A172 (cell line): ENCODE measurements around the gene PRRC2B. TPM values are rescaled to one million over a fixed set of nuclear protein-coding genes. Genes with fewer than 3 reads are reported as not detected.

ENCODE experiments used
- DNase-seq: peaks from one replicate; pipeline ENCODE4 v3.0.0-alpha.2; 2015; ENCODE audit warnings: low spot score
- total RNA-seq: library from RNA; depleted of rRNA; stranded (reverse); fragments of >200 nt; shearing (Covaris generic); gene quantifications from 2 replicates; pipeline ENCODE4 v1.2.3, GENCODE V29; 2014

Gene PRRC2B
- total RNA-seq, 1 experiment from 2014 or later = 49.1 TPM

- no peak for DNase-seq
Observed at GRCh38 chr9:131407717-131408195, 13.9 kb downstream of the PRRC2B start.

- no peak for DNase-seq
Observed at GRCh38 chr9:131409458-131409992, 15.6 kb downstream of the PRRC2B start.

DNA sequence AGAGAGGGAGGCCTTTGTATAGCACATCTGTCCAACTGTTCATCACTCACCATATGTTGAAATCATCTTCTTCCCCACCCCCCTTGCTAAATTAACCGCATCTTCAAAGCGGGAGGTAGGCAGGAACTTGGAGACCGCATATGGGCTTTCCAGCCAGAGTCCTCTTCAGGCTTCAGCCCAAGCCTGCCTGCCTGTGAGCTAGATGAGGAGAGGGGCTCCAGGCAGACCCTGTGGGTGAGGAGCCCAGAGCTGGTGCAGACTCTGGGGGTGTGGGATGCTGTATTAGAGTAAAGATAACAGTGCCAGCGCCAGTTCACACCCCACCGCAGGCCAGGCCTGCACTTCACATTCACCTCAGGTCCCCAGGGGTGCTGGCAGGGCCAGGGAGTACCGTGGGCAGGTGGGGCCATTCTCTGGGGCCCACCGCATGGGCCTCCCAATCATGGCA lies 16.2 kb downstream of the PRRC2B start:
- no peak for DNase-seq

DNA sequence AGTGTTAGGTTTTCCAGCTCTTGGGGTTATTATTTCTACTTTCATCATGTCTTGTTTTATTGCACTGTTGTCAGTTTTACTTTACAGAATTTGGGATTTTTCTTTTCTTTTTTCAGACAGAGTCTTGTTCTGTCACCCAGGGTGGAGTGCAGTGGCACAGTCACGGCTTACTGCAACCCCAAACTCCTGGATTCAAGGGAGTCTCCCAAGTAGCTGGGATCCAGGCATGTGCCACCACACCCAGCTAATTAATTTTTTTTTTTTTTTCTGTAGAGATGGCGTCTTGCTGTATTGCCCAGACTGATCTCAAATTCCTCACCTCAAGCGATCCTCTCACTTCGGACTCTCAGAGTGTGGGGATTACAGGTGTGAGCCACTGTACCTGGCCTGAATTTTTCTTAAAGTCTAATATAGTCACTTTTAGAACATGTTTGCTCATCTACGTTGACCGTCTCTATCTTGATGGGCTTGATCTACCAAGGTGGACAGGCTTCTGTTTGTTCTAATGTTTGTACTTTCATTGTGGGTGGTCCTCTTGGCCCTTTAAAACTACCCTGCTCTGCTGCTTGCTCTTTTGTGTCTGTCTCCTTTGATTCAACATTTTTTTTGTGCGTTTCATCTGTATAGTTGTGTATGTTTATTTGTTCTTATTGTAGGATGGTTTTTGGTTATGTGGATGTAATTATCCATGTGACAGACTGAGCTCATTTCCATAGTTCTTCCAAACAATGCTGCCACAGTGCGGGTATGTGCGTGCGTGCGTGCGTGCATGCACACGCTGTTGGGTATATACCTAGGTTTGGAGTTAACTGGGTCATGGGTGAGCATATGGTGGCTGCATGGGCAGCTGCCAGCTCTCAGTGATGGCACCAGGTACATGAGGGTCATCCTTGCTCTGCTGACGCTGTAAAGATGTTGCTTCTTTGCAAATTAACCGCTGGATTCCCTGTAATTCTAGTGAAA lies 18.1 kb downstream of the PRRC2B start:
- DNase-seq = no peak

GRCh38 chr9:131416509-131416908 lies 22.6 kb downstream of the PRRC2B start:
- DNase-seq = no peak

DNA sequence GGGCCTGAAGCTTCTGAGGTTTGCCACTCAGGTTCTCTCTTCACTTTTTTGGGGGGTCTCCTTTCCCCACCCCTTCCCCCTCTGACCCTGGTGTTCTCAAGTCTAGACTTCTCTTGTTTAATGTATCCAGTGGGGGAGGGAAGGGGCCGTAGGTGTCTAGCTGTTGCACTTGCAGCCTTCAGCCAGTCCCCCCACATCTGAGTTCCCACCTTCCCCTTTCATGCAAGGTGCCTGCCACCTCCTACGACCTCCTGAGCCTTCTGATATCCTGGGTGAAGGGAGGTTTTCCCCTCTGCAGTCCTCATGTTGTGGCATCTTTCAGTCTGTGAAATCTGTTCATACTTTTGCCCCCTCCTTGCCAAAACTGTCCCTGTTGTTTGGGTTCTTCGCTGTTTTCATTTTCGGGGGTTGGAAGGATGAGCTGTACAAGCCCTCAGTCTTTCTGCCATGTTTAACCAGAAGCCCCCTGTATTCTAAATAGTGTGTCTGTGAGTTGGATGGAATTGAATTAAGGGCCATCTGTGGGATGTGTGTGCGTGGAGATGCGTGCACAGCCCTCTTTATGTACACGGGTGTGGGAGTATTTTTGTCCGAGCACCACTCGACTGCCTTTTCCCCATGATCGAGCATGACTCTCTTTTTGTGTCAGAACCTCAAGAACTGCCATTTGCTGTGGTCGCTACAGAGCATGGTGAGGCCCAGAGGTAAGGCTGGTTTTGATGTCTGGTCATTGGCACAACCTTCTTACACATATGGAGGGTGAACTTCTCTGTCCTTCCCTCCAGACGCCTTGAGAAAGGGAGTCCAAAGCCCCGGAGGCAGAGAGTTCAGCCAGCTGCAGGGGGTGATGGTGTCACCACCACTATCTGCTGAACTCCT lies 23.6 kb downstream of the PRRC2B start:
- no peak for DNase-seq

DNA sequence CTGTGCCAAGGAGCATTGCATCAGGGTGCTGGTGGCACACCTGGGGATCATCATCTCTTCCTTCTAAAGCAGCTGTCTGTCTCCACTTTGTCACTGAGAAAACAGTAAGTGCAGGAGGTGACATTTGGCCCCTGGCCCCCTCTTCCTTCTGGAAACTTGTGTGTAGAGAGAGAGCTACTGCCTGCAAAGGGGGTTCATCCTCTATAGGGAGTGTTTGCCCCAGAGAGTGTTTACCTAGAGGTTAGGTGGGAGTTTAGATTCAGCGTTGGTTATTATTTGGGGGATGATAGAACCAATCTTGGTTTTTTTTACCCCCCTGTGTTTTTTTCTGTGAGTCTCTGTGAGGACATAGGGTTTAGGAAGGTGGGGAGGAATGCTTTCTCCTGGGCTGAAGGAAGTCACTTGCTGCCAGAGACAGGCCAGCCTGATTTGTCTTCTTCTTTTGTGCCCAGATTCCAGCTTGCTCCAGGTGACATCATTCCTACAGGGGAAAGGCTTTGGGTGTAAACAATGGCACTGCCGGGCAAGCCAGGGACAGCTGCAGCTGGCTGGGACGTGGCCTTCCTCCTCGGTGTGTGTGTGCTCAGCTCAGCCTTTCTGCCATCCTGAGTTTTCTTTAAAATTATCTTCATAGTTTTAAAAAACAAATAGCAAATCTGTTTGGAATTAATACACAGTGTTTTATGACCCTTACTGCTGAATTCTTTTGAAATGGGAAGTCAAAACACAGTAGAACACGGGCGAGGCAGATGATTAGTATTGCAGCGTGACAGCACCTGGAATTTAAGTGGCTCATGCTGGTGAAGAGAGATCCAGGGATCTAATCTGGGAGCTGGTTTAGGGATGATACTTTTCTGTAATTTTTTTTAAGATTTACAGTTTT lies 24.5 kb downstream of the PRRC2B start:
- no peak for DNase-seq

DNA sequence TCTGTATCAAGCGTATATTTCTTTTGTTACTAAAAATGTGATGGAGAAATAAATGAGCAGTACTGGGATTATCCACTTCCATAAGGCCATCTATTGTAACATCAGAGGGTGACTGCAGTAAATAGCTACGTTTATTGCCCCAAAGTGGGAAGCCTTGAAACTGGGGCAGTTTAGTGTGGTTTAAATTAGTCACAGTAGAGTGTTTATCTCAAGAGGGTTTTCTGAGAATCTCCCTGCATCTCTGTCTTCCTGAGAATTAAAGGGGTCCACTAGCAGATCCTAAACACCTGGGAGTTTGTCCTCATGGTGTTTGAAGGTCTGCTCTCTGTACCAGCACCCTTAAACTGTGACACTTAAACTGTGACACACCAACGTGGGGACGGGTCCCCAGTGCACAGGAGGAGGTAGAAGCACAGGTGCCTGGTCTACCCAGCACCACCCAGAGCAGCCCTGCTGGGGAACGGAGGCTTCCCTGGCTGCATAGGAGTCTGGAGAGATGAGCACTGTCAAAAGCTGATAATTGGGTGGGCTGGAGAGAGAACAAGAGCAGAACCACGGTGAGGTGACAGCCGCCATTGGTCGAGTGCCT lies 25.2 kb downstream of the PRRC2B start:
- no peak for DNase-seq

DNA sequence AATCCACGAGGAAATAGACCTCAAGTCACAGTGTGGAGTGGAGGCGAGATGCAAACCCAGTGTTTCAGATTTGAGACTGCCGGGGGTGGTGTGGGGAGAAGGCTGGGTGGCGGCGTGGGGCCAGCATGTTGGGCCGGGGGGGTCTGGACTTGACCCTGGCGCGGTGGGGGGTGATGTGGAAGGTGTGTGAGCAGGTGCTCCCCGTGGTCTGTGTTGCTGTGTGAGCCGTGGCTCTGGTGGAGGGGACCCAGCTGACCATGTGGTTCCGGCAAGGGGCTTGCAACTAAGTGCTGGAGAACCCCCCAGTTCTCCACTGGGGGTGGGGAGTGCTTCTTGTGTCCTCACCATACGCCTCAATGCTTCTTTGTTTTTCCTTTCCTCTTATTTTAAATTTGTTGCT lies 25.8 kb downstream of the PRRC2B start:
- DNase-seq = no peak

DNA sequence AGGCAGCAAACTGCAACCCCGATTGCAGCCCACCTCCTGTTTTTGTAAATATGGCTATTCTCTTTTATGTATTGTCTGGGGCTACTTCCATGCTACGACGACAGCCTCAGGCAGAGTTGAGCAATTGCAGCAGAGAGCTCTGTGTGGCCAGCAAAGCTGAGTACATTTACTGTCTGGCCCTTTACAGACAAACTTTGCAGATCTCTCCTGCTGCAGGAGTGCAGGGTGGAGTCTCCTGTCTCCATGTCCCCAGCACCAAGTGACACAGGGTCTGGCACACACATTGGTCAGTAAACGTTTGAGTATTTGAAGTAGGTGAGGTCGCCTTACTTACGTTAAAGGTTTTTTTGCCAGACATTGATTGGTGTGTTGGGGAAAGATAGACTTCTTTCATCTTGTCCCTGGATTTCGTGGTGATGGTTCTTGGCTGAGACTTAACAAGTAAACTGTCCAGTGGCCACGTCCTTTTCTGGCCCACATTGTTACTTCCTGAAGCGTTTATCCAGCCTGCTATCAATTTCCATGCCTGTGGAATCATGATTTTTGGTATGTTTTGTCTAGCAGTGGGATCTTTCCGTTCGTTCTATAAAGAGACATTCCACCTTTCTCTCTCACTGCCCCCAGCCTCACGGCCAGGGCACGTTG lies 27.2 kb downstream of the PRRC2B start:
- DNase-seq = no peak

DNA sequence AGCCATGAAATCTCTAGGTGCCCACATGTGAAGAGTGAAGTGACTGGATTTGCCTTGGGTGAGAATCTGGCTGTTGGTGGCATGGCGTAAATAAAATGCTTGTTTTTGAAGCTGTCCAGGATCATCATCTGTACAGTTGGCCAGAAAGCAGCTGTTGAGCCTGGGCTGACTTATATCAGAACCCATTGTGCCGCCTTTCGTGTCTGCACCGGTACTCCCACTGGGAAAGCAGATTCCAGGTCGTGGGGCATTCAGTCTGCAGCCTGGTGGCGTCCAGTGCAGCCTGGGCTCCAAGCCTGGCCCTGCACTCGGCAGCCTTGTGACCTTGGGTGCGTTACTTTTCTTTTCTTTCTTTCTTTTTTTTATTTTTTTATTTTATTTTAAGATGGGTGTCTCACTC lies 27.8 kb downstream of the PRRC2B start:
- DNase-seq = no peak

DNA sequence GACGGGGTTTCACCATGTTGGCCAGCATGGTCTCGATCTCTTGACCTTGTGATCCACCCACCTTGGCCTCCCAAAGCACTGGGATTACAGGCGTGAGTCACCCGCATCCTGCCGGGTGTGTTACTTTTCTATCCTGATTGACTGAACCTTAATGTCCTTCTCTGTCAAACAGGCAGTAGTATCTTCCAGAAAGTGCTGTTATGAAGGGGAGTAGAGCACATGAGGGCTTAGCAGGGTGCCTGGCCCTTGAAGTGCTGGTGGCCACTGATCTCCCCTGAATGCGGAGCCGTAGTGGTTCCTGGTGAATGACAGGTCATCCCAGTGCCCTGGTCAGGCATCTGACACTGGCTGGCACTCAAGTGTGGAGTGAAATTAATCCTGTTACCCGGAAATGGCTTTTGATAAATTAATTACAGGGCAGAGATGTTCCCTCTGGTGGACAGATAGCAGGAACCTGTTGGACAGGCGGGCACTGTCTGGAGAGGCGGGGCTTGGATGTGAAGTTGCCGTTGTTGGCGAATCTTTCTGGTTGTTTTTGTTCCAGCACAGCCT lies 28.4 kb downstream of the PRRC2B start:
- peak; percentile 13 for DNase-seq

DNA sequence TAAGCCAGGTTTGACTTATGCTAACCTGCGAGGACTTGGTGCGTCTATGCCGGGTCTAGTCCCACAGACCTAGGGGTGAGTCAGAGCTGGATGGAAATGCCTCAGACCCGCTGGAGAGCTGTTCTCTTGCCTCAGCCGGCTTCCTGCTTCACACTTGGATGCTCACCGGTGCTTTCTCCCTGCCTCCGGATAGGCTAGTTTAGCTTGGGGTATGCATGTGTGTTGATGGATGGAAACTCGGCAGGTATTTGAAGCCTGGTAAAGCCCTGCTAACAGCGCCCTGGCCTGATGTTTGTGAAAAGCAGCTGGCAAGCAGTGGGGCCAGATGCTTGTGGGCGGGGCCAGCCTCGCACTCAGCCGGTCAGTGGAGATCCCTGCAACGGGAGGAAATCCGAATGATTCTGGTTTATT lies 29.3 kb downstream of the PRRC2B start:
- peak; percentile 64 for DNase-seq

DNA sequence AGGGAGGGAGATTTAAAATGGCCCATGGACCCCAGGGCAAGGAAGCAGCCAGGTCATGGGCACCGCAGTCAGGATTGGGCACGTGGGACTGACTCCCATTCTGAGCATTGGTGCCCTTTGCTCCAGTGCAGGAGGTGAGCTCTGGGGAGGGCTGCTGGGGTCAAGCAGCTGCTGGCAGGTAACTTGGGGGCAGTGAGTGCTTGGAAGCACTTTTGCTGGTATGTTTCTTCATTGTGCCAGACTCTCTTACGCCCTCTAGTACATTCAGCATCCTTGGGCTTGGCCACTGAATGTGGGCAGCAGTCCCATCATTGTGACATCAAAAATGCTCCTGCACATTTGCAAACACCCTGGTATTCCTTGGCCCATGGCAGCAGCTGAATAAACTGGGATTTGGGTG lies 32.7 kb downstream of the PRRC2B start:
- no peak for DNase-seq

GRCh38 chr9:131429121-131430012 lies 35.5 kb downstream of the PRRC2B start:
- no peak for DNase-seq

GRCh38 chr9:131432050-131432449 lies 38.2 kb downstream of the PRRC2B start:
- no peak for DNase-seq

- DNase-seq = peak; percentile 21
Observed at GRCh38 chr9:131432597-131433301, 38.9 kb downstream of the PRRC2B start.

DNA sequence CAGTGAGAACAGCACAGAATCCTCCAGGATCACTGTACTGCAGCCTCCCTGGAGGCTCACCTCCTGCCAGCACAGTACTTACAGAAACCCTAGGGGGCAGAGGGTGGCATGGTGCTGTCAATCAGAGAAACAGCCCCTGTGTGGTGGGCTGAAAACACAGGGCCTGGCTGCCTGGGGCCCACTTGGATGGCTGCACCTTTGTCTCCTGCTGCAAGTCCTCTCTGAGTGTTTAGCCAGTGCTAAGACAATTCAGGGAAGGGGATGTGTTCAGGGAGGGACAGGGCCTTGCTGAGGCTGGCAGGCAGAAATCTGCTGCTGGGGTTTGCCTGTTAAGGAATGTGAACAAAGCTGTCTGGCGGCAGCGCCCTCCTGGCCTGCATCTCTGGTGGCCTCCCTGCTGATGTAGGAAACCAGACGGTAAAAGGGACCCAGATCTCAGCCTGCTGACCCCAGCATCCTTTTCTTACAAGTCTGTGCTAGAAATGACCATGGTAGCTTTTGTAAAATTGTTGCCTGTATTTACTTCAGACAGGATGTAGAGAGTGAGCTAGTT lies 39.5 kb downstream of the PRRC2B start:
- no peak for DNase-seq
